ENCODE measurements around the gene DLGAP1. TPM values are rescaled to one million over a fixed set of nuclear protein-coding genes. Genes with fewer than 3 reads are reported as not detected.

DLGAP1 gene
- total RNA-seq, 1 donor from 2014 or later = 0.05 TPM

DNA sequence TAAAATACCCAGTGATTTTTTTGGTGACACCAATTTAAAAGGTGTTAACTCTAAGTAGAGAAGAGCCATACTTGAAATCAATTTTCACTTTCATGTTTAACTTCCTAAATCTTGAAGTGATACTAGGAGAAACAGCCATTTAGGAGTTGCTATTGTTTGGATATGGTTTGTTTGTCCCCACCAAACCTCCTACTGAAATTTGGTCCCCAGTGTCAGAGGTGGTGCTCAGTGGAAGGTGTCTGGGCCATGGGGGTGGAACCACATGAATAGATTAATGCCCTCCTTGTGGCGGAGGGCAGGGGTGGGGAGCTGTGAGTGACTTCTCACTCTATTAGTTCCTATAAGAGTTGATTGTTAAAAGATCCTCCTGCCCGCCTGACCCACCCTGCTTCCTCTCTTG lies 377.9 kb downstream of the DLGAP1 start:
- Mint-ChIP-seq H3K27ac (ENCODE audit: unreplicated experiment) (no peak overlapping the region), H3K4me3 (ENCODE audit: unreplicated experiment) (no peak overlapping the region), H3K27me3 (ENCODE audit: unreplicated experiment) (peaks cover 3% of the 10 kb centered on the region), H3K9me3 (ENCODE audit: unreplicated experiment) (no peaks in the 10 kb centered on the region), H3K4me1 (ENCODE audit: unreplicated experiment) (no peaks in the 10 kb centered on the region), H3K36me3 (ENCODE audit: unreplicated experiment) (no peaks in the 10 kb centered on the region)
- DNase-seq (ENCODE audit: extremely low spot score, unreplicated experiment) = no peak
- TF ChIP-seq, protein P1, sequence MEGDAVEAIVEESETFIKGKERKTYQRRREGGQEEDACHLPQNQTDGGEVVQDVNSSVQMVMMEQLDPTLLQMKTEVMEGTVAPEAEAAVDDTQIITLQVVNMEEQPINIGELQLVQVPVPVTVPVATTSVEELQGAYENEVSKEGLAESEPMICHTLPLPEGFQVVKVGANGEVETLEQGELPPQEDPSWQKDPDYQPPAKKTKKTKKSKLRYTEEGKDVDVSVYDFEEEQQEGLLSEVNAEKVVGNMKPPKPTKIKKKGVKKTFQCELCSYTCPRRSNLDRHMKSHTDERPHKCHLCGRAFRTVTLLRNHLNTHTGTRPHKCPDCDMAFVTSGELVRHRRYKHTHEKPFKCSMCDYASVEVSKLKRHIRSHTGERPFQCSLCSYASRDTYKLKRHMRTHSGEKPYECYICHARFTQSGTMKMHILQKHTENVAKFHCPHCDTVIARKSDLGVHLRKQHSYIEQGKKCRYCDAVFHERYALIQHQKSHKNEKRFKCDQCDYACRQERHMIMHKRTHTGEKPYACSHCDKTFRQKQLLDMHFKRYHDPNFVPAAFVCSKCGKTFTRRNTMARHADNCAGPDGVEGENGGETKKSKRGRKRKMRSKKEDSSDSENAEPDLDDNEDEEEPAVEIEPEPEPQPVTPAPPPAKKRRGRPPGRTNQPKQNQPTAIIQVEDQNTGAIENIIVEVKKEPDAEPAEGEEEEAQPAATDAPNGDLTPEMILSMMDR (IDR thresholded peaks at IDR 0.05) = no peak

DNA sequence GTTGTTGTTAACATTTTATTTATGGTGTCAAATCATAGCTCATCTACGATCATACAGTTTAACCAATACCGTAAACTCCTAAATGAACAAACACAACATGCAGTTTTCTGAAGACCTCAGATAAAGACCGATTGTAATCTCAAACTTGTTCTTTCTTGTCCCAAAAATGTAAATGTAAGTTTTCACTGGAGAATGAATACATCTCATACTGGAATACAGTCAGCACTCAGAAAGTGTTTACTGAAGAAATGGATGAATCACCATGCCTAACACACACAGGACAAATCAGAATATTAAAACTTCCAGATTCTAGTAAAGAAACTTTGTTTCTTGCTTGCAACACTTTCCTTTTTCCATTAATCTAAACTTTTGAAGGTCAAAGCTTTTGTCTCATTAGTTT lies 380.5 kb downstream of the DLGAP1 start:
- no peaks in the 10 kb centered on the region for H3K4me1 Mint-ChIP-seq (ENCODE audit: unreplicated experiment)
- no peak overlapping the region for H3K27ac Mint-ChIP-seq (ENCODE audit: unreplicated experiment)
- no peak overlapping the region for H3K4me3 Mint-ChIP-seq (ENCODE audit: unreplicated experiment)
- H3K36me3 Mint-ChIP-seq (ENCODE audit: unreplicated experiment) = no peaks in the 10 kb centered on the region
- H3K9me3 Mint-ChIP-seq (ENCODE audit: unreplicated experiment) = no peaks in the 10 kb centered on the region
- TF ChIP-seq, protein P1 (IDR thresholded peaks at IDR 0.05) = no peak
- no peak for DNase-seq (ENCODE audit: extremely low spot score, unreplicated experiment)
- H3K27me3 Mint-ChIP-seq (ENCODE audit: unreplicated experiment) = peaks cover 6% of the 10 kb centered on the region

DNA sequence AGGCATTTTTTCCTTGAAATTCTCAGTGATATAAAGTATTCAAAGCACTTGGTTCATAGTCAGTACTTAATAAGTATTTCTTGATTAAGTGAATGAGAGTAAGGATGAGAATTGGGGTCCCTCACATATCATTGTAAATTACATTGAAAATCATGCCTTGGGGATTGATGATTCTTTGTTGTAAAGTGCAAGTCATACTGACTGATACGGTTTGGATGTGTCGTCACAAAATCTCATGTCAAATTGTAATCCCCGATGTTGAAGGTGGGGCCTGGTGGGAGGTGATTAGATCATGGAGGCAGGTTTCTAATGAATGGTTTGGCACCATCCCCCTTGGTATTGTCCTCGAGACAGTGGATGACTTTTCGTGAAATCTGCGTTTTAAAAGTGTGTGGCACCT lies 385.9 kb downstream of the DLGAP1 start:
- Mint-ChIP-seq H3K9me3 (ENCODE audit: unreplicated experiment) (peaks cover 9% of the 10 kb centered on the region), H3K4me1 (ENCODE audit: unreplicated experiment) (no peaks in the 10 kb centered on the region)
- TF ChIP-seq, protein P1 (IDR thresholded peaks at IDR 0.05) = no peak

DNA sequence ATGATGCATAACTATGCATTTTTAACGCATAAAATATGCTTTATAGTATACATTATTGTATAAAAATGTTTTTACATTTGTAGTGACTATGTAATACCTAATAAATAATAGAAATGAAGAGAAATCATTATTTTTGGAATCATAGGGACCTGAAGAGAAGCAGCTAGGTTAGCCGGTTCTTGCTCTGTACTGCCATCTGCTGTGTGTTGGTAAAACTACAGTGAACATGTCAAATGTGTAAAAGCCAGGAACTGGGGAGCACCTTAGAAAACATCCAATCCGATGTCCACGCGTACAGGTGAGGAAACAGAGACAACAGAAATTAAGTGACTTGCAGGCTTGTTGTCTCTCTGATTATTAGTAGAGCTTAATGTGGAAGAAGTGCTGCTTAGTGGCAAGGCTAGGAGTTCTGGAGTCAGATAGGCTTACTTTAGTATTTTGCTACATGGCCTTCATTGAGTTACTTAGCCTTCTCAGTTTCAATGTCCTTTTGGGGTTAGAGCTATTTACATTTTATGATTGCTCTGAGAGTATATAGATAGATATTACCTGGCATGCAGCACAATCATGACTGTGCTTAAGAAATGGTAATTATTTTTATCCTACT lies 386.5 kb downstream of the DLGAP1 start:
- TF ChIP-seq, protein P1 (IDR thresholded peaks at IDR 0.05) = peak; percentile 82
- no peak overlapping the region for H3K4me3 Mint-ChIP-seq (ENCODE audit: unreplicated experiment)
- H3K4me1 Mint-ChIP-seq (ENCODE audit: unreplicated experiment) = no peaks in the 10 kb centered on the region
- no peaks in the 10 kb centered on the region for H3K36me3 Mint-ChIP-seq (ENCODE audit: unreplicated experiment)
- no peak for DNase-seq (ENCODE audit: extremely low spot score, unreplicated experiment)
- H3K27ac Mint-ChIP-seq (ENCODE audit: unreplicated experiment) = no peak overlapping the region
- peaks cover 5% of the 10 kb centered on the region for H3K27me3 Mint-ChIP-seq (ENCODE audit: unreplicated experiment)
- H3K9me3 Mint-ChIP-seq (ENCODE audit: unreplicated experiment) = peaks cover 9% of the 10 kb centered on the region

More for the DNA sequence above, 385.9 kb downstream of the DLGAP1 start:
- DNase-seq (ENCODE audit: extremely low spot score, unreplicated experiment) = no peak
- no peak overlapping the region for H3K27ac Mint-ChIP-seq (ENCODE audit: unreplicated experiment)
- peaks cover 5% of the 10 kb centered on the region for H3K27me3 Mint-ChIP-seq (ENCODE audit: unreplicated experiment)
- H3K36me3 Mint-ChIP-seq (ENCODE audit: unreplicated experiment) = no peaks in the 10 kb centered on the region
- H3K4me3 Mint-ChIP-seq (ENCODE audit: unreplicated experiment) = no peak overlapping the region

DNA sequence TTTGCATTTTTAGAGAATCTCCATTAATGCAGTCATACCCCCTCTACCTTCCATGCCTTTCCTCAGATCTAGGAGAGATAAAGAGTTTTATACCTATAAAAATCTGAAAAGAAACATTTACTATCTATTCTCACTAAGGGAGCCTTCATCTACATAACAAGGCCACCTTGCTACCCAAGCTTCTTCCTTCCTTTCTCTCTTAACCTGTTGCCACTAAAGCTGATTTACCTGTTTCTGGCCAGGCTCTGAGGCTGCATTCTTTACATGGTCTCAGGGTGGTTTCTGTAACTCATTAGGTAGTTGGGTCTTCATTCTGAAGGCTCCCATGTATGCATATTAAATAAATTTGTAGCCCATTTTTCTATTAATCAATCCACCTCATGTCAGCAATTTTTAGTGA lies 391.6 kb downstream of the DLGAP1 start:
- H3K4me3 Mint-ChIP-seq (ENCODE audit: unreplicated experiment) = no peak overlapping the region
- no peak overlapping the region for H3K27ac Mint-ChIP-seq (ENCODE audit: unreplicated experiment)
- no peaks in the 10 kb centered on the region for H3K4me1 Mint-ChIP-seq (ENCODE audit: unreplicated experiment)
- H3K36me3 Mint-ChIP-seq (ENCODE audit: unreplicated experiment) = no peaks in the 10 kb centered on the region
- TF ChIP-seq, protein P1 (IDR thresholded peaks at IDR 0.05) = no peak
- H3K27me3 Mint-ChIP-seq (ENCODE audit: unreplicated experiment) = no peaks in the 10 kb centered on the region
- peaks cover 28% of the 10 kb centered on the region for H3K9me3 Mint-ChIP-seq (ENCODE audit: unreplicated experiment)
- no peak for DNase-seq (ENCODE audit: extremely low spot score, unreplicated experiment)
